ENCODE measurements around the gene SLCO2A1.

The SLCO2A1 gene

GRCh38 chr3:133987136-133987535, 42.6 kb downstream of the SLCO2A1 start:
- Histone ChIP-seq H3K4me3 (IDR thresholded peaks at IDR 0.05; ENCODE audit: insufficient read depth, low read depth, low read length) (no peak overlapping the region), H3K79me2 (ENCODE audit: insufficient read depth, low read depth) (no peaks in the 10 kb centered on the region)

GRCh38 chr3:133986311-133986710, 43.4 kb downstream of the SLCO2A1 start:
- H3K36me3 ChIP-seq (ENCODE audit: insufficient read depth) = no peaks in the 10 kb centered on the region
- no peak overlapping the region for H3K4me3 ChIP-seq (IDR thresholded peaks at IDR 0.05; ENCODE audit: insufficient read depth, low read depth, low read length)
- H3K9ac ChIP-seq = no peak overlapping the region
- H3K27ac ChIP-seq = no peak overlapping the region
- no peaks in the 10 kb centered on the region for H3K4me1 ChIP-seq (ENCODE audit: low read depth, poor library complexity, severe bottlenecking)
- no peaks in the 10 kb centered on the region for H4K20me1 ChIP-seq (ENCODE audit: insufficient read depth)
- H2AFZ ChIP-seq (ENCODE audit: low read depth) = no peak overlapping the region
- no peaks in the 10 kb centered on the region for H3K79me2 ChIP-seq (ENCODE audit: insufficient read depth, low read depth)
- no peaks in the 10 kb centered on the region for H3K27me3 ChIP-seq (ENCODE audit: insufficient read depth, low read depth)
- no peak overlapping the region for H3K4me2 ChIP-seq
- TF ChIP-seq CTCF (conservative IDR thresholded peaks at IDR 0.05; ENCODE audit: low read depth, low read length) = no peak

More at GRCh38 chr3:133987136-133987535, 42.6 kb downstream of the SLCO2A1 start:
- no peak overlapping the region for H2AFZ ChIP-seq (ENCODE audit: low read depth)
- no peaks in the 10 kb centered on the region for H3K4me1 ChIP-seq (ENCODE audit: low read depth, poor library complexity, severe bottlenecking)
- no peaks in the 10 kb centered on the region for H3K36me3 ChIP-seq (ENCODE audit: insufficient read depth)
- no peak overlapping the region for H3K27ac ChIP-seq
- TF ChIP-seq CTCF (conservative IDR thresholded peaks at IDR 0.05; ENCODE audit: low read depth, low read length) = no peak
- H3K27me3 ChIP-seq (ENCODE audit: insufficient read depth, low read depth) = no peaks in the 10 kb centered on the region
- no peak overlapping the region for H3K9ac ChIP-seq
- H3K4me2 ChIP-seq = no peak overlapping the region
- no peaks in the 10 kb centered on the region for H4K20me1 ChIP-seq (ENCODE audit: insufficient read depth)

GRCh38 chr3:133984975-133985374, 44.8 kb downstream of the SLCO2A1 start:
- H3K4me3 ChIP-seq (IDR thresholded peaks at IDR 0.05; ENCODE audit: insufficient read depth, low read depth, low read length) = no peak overlapping the region
- H3K4me2 ChIP-seq = no peak overlapping the region
- H3K4me1 ChIP-seq (ENCODE audit: low read depth, poor library complexity, severe bottlenecking) = no peaks in the 10 kb centered on the region
- H3K79me2 ChIP-seq (ENCODE audit: insufficient read depth, low read depth) = no peaks in the 10 kb centered on the region
- no peak overlapping the region for H2AFZ ChIP-seq (ENCODE audit: low read depth)
- TF ChIP-seq CTCF (conservative IDR thresholded peaks at IDR 0.05; ENCODE audit: low read depth, low read length) = no peak
- no peaks in the 10 kb centered on the region for H3K27me3 ChIP-seq (ENCODE audit: insufficient read depth, low read depth)
- no peaks in the 10 kb centered on the region for H4K20me1 ChIP-seq (ENCODE audit: insufficient read depth)
- H3K9ac ChIP-seq = no peak overlapping the region
- H3K27ac ChIP-seq = no peak overlapping the region
- no peaks in the 10 kb centered on the region for H3K36me3 ChIP-seq (ENCODE audit: insufficient read depth)

GRCh38 chr3:133983576-133984560, 45.9 kb downstream of the SLCO2A1 start:
- Histone ChIP-seq H2AFZ (ENCODE audit: low read depth) (no peak overlapping the region), H3K4me1 (ENCODE audit: low read depth, poor library complexity, severe bottlenecking) (no peaks in the 10 kb centered on the region), H3K79me2 (ENCODE audit: insufficient read depth, low read depth) (no peaks in the 10 kb centered on the region), H3K27ac (no peak overlapping the region), H3K4me2 (no peak overlapping the region), H3K27me3 (ENCODE audit: insufficient read depth, low read depth) (no peaks in the 10 kb centered on the region), H3K36me3 (ENCODE audit: insufficient read depth) (no peaks in the 10 kb centered on the region), H3K4me3 (IDR thresholded peaks at IDR 0.05; ENCODE audit: insufficient read depth, low read depth, low read length) (no peak overlapping the region), H3K9ac (no peak overlapping the region), H4K20me1 (ENCODE audit: insufficient read depth) (no peaks in the 10 kb centered on the region)
- TF ChIP-seq CTCF (conservative IDR thresholded peaks at IDR 0.05; ENCODE audit: low read depth, low read length) = no peak

All from KMS-11 (cell line).